HG02885 (cell line): ENCODE measurements around the gene VASN.

Experiments
- ATAC-seq: cut with Tn5 transposase; IDR thresholded peaks from one replicate; pipeline ENCODE4 v1.9.1; 2021; ENCODE audit warnings: mild to moderate bottlenecking; ENCODE audit not compliant: unreplicated experiment, poor library complexity

Gene VASN

GRCh38 chr16:4369007-4369733, 2.5 kb upstream of the VASN start:
- ATAC-seq: no peak

GRCh38 chr16:4370151-4370550, 1.5 kb upstream of the VASN start:
- no peak for ATAC-seq

GRCh38 chr16:4370570-4371356, 885 bp upstream of the VASN start:
- ATAC-seq: no peak

- no peak for ATAC-seq
These were observed 441 bp downstream of the VASN start for GRCh38 chr16:4372001-4372577.

GRCh38 chr16:4372578-4373355, 1.1 kb downstream of the VASN start:
- no peak for ATAC-seq

GRCh38 chr16:4373356-4373908, 1.8 kb downstream of the VASN start:
- ATAC-seq: no peak

GRCh38 chr16:4373909-4374742, 2.5 kb downstream of the VASN start:
- ATAC-seq: no peak

GRCh38 chr16:4375717-4376116, 4.1 kb downstream of the VASN start:
- no peak for ATAC-seq

GRCh38 chr16:4376126-4376892, 4.7 kb downstream of the VASN start:
- no peak for ATAC-seq

GRCh38 chr16:4376893-4377572, 5.4 kb downstream of the VASN start:
- ATAC-seq: no peak

GRCh38 chr16:4377573-4378154, 6.0 kb downstream of the VASN start:
- ATAC-seq: no peak

GRCh38 chr16:4378161-4378666, 6.6 kb downstream of the VASN start:
- no peak for ATAC-seq

GRCh38 chr16:4378999-4379690, 7.5 kb downstream of the VASN start:
- no peak for ATAC-seq

- ATAC-seq: no peak
These were observed 8.7 kb downstream of the VASN start for GRCh38 chr16:4380119-4381063.

GRCh38 chr16:4381072-4381934, 9.7 kb downstream of the VASN start:
- ATAC-seq: no peak
